IMR-90 (cell line): Measurements from ENCODE around the gene KRI1. TPM values are rescaled to one million over a fixed set of nuclear protein-coding genes. Genes with fewer than 3 reads are reported as not detected.
A peak's percentile ranks its signal among the peaks of the same experiment; 100 is the strongest.

ENCODE experiments used
- ATAC-seq: fragments of 200-7000 bp; cut with Tn5 transposase; 2 replicates; pipeline ENCODE4 v1.9.1; 2020; ENCODE audit warnings: low read depth, mild to moderate bottlenecking, moderate library complexity
- BruUV-seq: library from RNA; stranded (reverse); fragments of 400-500 nt; replicated peaks from 2 replicates; lab custom pipeline; 2021; lab: Mats Ljungman, UMichigan
- CTCF ChIA-PET: fragments of 300-600 bp; formaldehyde crosslinking; extraction: SDS; loops from one replicate; lab custom pipeline; 2021; ENCODE audit warnings: antibody characterized with exemption; lab: Yijun Ruan, JAX
- POLR2A ChIA-PET: fragments of 300-600 bp; sonication (Branson Sonifier 250); formaldehyde crosslinking; loops from one replicate; lab custom pipeline; 2022; ENCODE audit warnings: antibody characterized with exemption; ENCODE audit not compliant: unreplicated experiment; lab: Charles Lee
- DNase-seq: peaks from one replicate; pipeline ENCODE4 v3.0.0; 2013
- H2AFZ ChIP-seq: replicated peaks from 2 replicates; pipeline ENCODE3; 2013; ENCODE audit warnings: low read length, mild to moderate bottlenecking; ENCODE audit not compliant: poor library complexity
- H2AK5ac ChIP-seq: 2 replicates; pipeline ENCODE4 v1.6.1; 2013; ENCODE audit warnings: low read depth, low read length, inconsistent platforms
- H2AK9ac ChIP-seq: replicated peaks from 2 replicates; pipeline ENCODE3; 2013; ENCODE audit warnings: mild to moderate bottlenecking, low read depth, low read length, moderate library complexity; ENCODE audit not compliant: poor library complexity
- H2BK120ac ChIP-seq: 2 replicates; pipeline ENCODE4 v1.6.1; 2013; ENCODE audit warnings: low read depth, low read length, inconsistent platforms
- H2BK15ac ChIP-seq: 3 replicates; pipeline ENCODE4 v1.6.1; 2013; ENCODE audit warnings: low read depth, low read length, inconsistent platforms
- H2BK20ac ChIP-seq: 2 replicates; pipeline ENCODE4 v1.6.1; 2013; ENCODE audit warnings: low read depth, mild to moderate bottlenecking, inconsistent platforms, low read length, moderate library complexity
- H2BK5ac ChIP-seq: 2 replicates; pipeline ENCODE4 v1.6.1; 2013; ENCODE audit warnings: mild to moderate bottlenecking, low read depth, low read length, inconsistent platforms; ENCODE audit not compliant: poor library complexity, severe bottlenecking
- H3K14ac ChIP-seq: replicated peaks from 2 replicates; pipeline ENCODE4 v1.6.1; 2013; ENCODE audit warnings: low read depth, low read length, inconsistent platforms
- H3K18ac ChIP-seq: 2 replicates; pipeline ENCODE4 v1.6.1; 2013; ENCODE audit warnings: low read depth, low read length, control low read depth
- H3K23ac ChIP-seq: 2 replicates; pipeline ENCODE4 v1.6.1; 2013; ENCODE audit warnings: low read depth, low read length, inconsistent platforms
- H3K27ac ChIP-seq: 2 replicates; pipeline ENCODE4 v1.5.1; 2013; ENCODE audit warnings: mild to moderate bottlenecking, control low read depth, low read length; ENCODE audit not compliant: insufficient read depth
- H3K27me3 ChIP-seq: 2 replicates; pipeline ENCODE4 v1.6.1; 2013; ENCODE audit warnings: low read length; ENCODE audit not compliant: control insufficient read depth, insufficient read depth
- H3K36me3 ChIP-seq: 2 replicates; pipeline ENCODE4 v1.6.1; 2013; ENCODE audit warnings: low read length, mixed read lengths; ENCODE audit not compliant: control insufficient read depth, insufficient read depth
- H3K4ac ChIP-seq: 2 replicates; pipeline ENCODE4 v1.6.1; 2013; ENCODE audit warnings: low read depth, low read length, inconsistent platforms
- H3K4me1 ChIP-seq: 2 replicates; pipeline ENCODE4 v1.6.1; 2013; ENCODE audit warnings: low read length, mixed read lengths; ENCODE audit not compliant: control insufficient read depth, insufficient read depth
- H3K4me2 ChIP-seq: 2 replicates; pipeline ENCODE4 v1.6.1; 2013; ENCODE audit warnings: low read depth, mild to moderate bottlenecking, control low read depth, low read length, moderate library complexity
- H3K4me3 ChIP-seq: 2 replicates; pipeline ENCODE4 v1.5.1; 2013; ENCODE audit warnings: low read depth, mild to moderate bottlenecking, control low read depth, low read length, moderate library complexity; ENCODE audit not compliant: insufficient read depth
- H3K56ac ChIP-seq: 2 replicates; pipeline ENCODE4 v1.6.1; 2013; ENCODE audit warnings: low read length, inconsistent platforms; ENCODE audit not compliant: insufficient read depth; ENCODE audit errors: extremely low read depth
- H3K79me1 ChIP-seq, 2 experiments: 2 replicates each; pipeline ENCODE4 v1.6.1; 2013; ENCODE audit warnings: low read length in 2 of 2, inconsistent platforms in 1 of 2, low read depth in 1 of 2
- H3K9ac ChIP-seq: 2 replicates; pipeline ENCODE4 v1.6.1; 2013; ENCODE audit warnings: low read depth, low read length, control low read depth
- H3K9me1 ChIP-seq: 2 replicates; pipeline ENCODE4 v1.6.1; 2013; ENCODE audit warnings: low read length, inconsistent platforms; ENCODE audit not compliant: insufficient read depth
- H3K9me3 ChIP-seq: 2 replicates; pipeline ENCODE4 v1.6.1; 2013; ENCODE audit warnings: low read length; ENCODE audit not compliant: control insufficient read depth, insufficient read depth
- H4K20me1 ChIP-seq: 2 replicates; pipeline ENCODE4 v1.6.1; 2013; ENCODE audit warnings: low read length, inconsistent platforms; ENCODE audit not compliant: insufficient read depth
- H4K5ac ChIP-seq: 2 replicates; pipeline ENCODE4 v1.6.1; 2013; ENCODE audit warnings: mild to moderate bottlenecking, low read depth, low read length, control low read depth
- H4K8ac ChIP-seq, 2 experiments: 2 replicates each; pipeline ENCODE4 v1.6.1; 2013; ENCODE audit warnings: low read depth in 2 of 2, low read length in 2 of 2, control low read depth in 1 of 2, inconsistent platforms in 1 of 2
- H4K91ac ChIP-seq: 2 replicates; pipeline ENCODE4 v1.6.1; 2013; ENCODE audit warnings: low read depth, low read length, inconsistent platforms; ENCODE audit not compliant: insufficient read depth
- BHLHE40 ChIP-seq: fragments of 150-350 bp; IDR thresholded peaks from 2 replicates; pipeline ENCODE4 v1.6.1; 2016; ENCODE audit warnings: mild to moderate bottlenecking, low read depth, low read length
- CTCF ChIP-seq: conservative IDR thresholded peaks from 2 replicates; pipeline ENCODE4 v1.5.1; 2012; ENCODE audit warnings: mild to moderate bottlenecking, low read depth, low read length, improper control_type of control experiment
- MAFK ChIP-seq: IDR thresholded peaks from 2 replicates; pipeline ENCODE4 v1.6.1; 2012; ENCODE audit warnings: low read depth, low read length, improper control_type of control experiment
- USF2 ChIP-seq: fragments of 150-350 bp; IDR thresholded peaks from 2 replicates; pipeline ENCODE4 v1.6.1; 2017; ENCODE audit warnings: mild to moderate bottlenecking, antibody characterized with exemption, low read length, low read depth
- WGBS, 2 experiments: methylation state at CpG; one replicate each; pipeline versions ENCODE4 v1.1.5 to v1.1.7; 2013; ENCODE audit warnings: missing lambda C conversion rate in 2 of 2; ENCODE audit not compliant: insufficient read length in 1 of 2; ENCODE audit errors: extremely low coverage in 2 of 2; 5-methylcytosine and 5-hydroxymethylcytosine counted together
- dilution Hi-C: fragments of 300-500 bp; cut with HindIII; formaldehyde crosslinking; loops from one replicate; pipeline ENCODE4 v1.14.3; 2018; ENCODE audit warnings: low sequenced_read_pairs; ENCODE audit not compliant: unreplicated experiment
- in situ Hi-C: fragments of 300-500 bp; cut with MboI; formaldehyde crosslinking; loops from 3 replicates; pipeline ENCODE4 v1.14.3; 2019; ENCODE audit warnings: low sequenced_read_pairs, inconsistent platforms, mixed read lengths
- intact Hi-C: fragments of 100-400 bp; cut with micrococcal nuclease; formaldehyde crosslinking; loops from 2 replicates; pipeline ENCODE4 v1.10.0; 2022
- polyA plus RNA-seq, 3 experiments: library from polyadenylated mRNA; depleted of rRNA; stranded (reverse); fragments of >200 nt; gene quantifications; 2 replicates each; pipeline ENCODE4 v1.2.3, GENCODE V29; 2012; ENCODE audit warnings: low replicate concordance in 1 of 3
- total RNA-seq: library from RNA; depleted of rRNA; stranded (reverse); fragments of >200 nt; gene quantifications from 2 replicates; pipeline ENCODE4 v1.2.3, GENCODE V29; 2012

The KRI1 gene
- total and polyA plus RNA-seq, 2 of the 4 experiments (the other 2 are of a cell fraction) = 5.7 to 13.3 TPM

DNA sequence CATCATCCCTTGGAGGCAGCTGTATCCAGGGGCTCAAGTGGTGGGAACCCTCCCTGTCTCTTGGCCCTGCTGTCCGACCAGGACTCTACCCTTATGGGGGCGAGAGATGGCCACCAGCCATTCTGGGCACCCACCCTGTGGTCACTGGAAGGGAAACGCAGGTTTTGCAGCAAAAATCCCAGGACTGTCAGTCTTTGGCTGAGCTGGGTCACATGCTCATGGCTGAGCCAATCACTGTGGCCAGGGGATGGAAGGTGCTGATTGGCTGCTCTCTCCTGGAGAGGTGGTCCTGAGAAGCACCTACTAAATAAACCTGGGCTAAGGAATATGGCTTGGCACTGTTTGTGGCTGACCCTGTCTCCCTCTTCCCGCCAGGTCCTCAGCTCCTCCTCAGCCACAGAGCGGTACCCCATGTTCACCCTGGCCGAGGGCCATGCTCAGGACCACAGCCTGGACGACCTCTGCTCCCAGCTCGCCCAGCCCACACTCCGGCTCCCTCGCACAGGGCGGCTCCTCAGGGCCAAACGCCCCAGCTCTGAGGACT lies 13.2 kb downstream of the KRI1 start:
- in situ Hi-C loops = no loop called here
- no peak overlapping the region for H2BK15ac ChIP-seq

More for the DNA sequence above, 13.2 kb downstream of the KRI1 start:
- Histone ChIP-seq H4K91ac (no peak overlapping the region), H2BK5ac (no peak overlapping the region), H3K9ac (no peak overlapping the region), H4K5ac (no peak overlapping the region), H3K4me2 (no peak overlapping the region), H3K9me3 (no peaks in the 10 kb centered on the region), H4K20me1 (peaks cover 8% of the 10 kb centered on the region; the same call in 1 of the 2 replicates), H2AK9ac (no peak overlapping the region), H2BK20ac (no peak overlapping the region), H3K27ac (no peak overlapping the region), H3K56ac (no peak overlapping the region), H3K27me3 (no peaks in the 10 kb centered on the region), H4K8ac (no peak overlapping the region), H2BK120ac (no peak overlapping the region), H3K18ac (no peak overlapping the region), H3K4me3 (no peak overlapping the region), H3K9me1 (no peaks in the 10 kb centered on the region), H3K14ac (no peak overlapping the region), H3K79me1 (peaks cover 8 to 13% of the 10 kb centered on the region in 2 experiments; a peak in 2 of 4 replicates), H3K4me1 (no peaks in the 10 kb centered on the region), H2AK5ac (no peak overlapping the region), H3K23ac (no peak overlapping the region), H3K4ac (no peak overlapping the region), H2AFZ (no peak overlapping the region), H3K36me3 (peaks cover 68% of the 10 kb centered on the region)
- intact Hi-C loops = no loop called here
- dilution Hi-C loops = no loop called here
- ATAC-seq (peak; percentile 75), DNase-seq (no peak)
- no peak for TF ChIP-seq MAFK
- peak; percentile 88 for TF ChIP-seq USF2
- no peak for TF ChIP-seq BHLHE40
- no peak for TF ChIP-seq CTCF
- 100% methylated on average over 1 of the region's 12 CpGs; no CpG with 5 or more reads in 1 of the 2 experiments for WGBS, 2 experiments
- ChIA-PET CTCF (no interaction called here), POLR2A (no interaction called here)
- BruUV-seq = no TSS peak
